Gastroesophageal sphincter (tissue), 4 donors: ENCODE measurements around the gene FTCD. TPM values are rescaled to one million over a fixed set of nuclear protein-coding genes. Genes with fewer than 3 reads are reported as not detected.
"Not testable (repeated sequence)": the region's sequence is repeated elsewhere in the genome, so short reads cannot be mapped to it uniquely, and the experiment has no call there.

Experiments
- ATAC-seq: fragments of 150-250 bp; one replicate; pipeline ENCODE4 v1.9.1; 2016; ENCODE audit warnings: mild to moderate bottlenecking, moderate library complexity
- H3K27ac ChIP-seq, 4 donors: fragments of 200-600 bp; sonication (generic) in 3 of 4; 1 replicate in 3 of 4; 2 replicates in 1 of 4; pipeline ENCODE4 v1.5.1; 2016 to 2019
- H3K27me3 ChIP-seq: fragments of 200-600 bp; sonication (generic); one replicate; pipeline ENCODE4 v1.5.1; 2019
- H3K36me3 ChIP-seq, 2 donors: fragments of 200-600 bp; sonication (generic); one replicate each; pipeline ENCODE4 v1.5.1; 2019; ENCODE audit warnings: control low read depth in 1 of 2
- H3K4me1 ChIP-seq, 3 donors: fragments of 200-600 bp; sonication (generic); 1 replicate in 2 of 3; 2 replicates in 1 of 3; pipeline ENCODE4 v1.5.1; 2016 to 2019; ENCODE audit warnings: control low read depth in 2 of 3
- H3K4me3 ChIP-seq, 2 donors: fragments of 200-600 bp; sonication (generic); one replicate each; pipeline ENCODE4 v1.5.1; 2019; ENCODE audit warnings: mild to moderate bottlenecking in 1 of 2, moderate library complexity in 1 of 2
- H3K9me3 ChIP-seq, 3 donors: fragments of 200-600 bp; sonication (generic); one replicate each; pipeline ENCODE4 v1.5.1; 2017 to 2019; ENCODE audit warnings: control low read depth in 2 of 3
- EP300 ChIP-seq: sonication (generic); formaldehyde crosslinking; IDR thresholded peaks from one replicate; pipeline ENCODE4 v1.6.1; 2017; ENCODE audit warnings: antibody characterized with exemption, mild to moderate bottlenecking
- POLR2A ChIP-seq, 2 donors: fragments of 450-650 bp; IDR thresholded peaks; one replicate each; pipeline ENCODE4 v1.6.1; 2017; ENCODE audit warnings: antibody characterized with exemption in 2 of 2, mild to moderate bottlenecking in 2 of 2, moderate library complexity in 1 of 2
- POLR2AphosphoS5 ChIP-seq: sonication (generic); formaldehyde crosslinking; IDR thresholded peaks from one replicate; pipeline ENCODE4 v1.6.1; 2017; ENCODE audit warnings: antibody characterized with exemption
- WGBS, 2 donors: methylation state at CpG; one replicate each; pipeline ENCODE4 v1.1.5; 2018; ENCODE audit warnings: low coverage in 1 of 2; 5-methylcytosine and 5-hydroxymethylcytosine counted together
- total RNA-seq, 4 donors: library from RNA; depleted of rRNA; stranded (reverse); fragments of >200 nt; gene quantifications; one replicate each; pipeline ENCODE4 v1.1.0, GENCODE V29; 2016
- TF ChIP-seq, protein P1 (sequence below), 4 experiments: fragments of 200-600 bp in 2 of 4; fragments of 450-650 bp in 2 of 4; sonication (generic) in 1 of 4; IDR thresholded peaks; one replicate each; pipeline ENCODE4 v1.5.1; 2017 to 2019; ENCODE audit warnings: antibody characterized with exemption in 4 of 4, mild to moderate bottlenecking in 2 of 4, moderate library complexity in 2 of 4

The FTCD gene
- total RNA-seq, 4 donors from 2014 or later: 0.31 to 1.5 TPM; not detected in 2

GRCh38 chr21:46171585-46171984, 16.2 kb upstream of the FTCD start:
- Histone ChIP-seq H3K36me3 (no peaks in the 10 kb centered on the region), H3K4me3 (no peak overlapping the region), H3K27me3 (peaks cover 4% of the 10 kb centered on the region), H3K27ac (no peak overlapping the region), H3K4me1 (no peaks in the 10 kb centered on the region), H3K9me3 (peaks cover 0 to 21% (median 0%) of the 10 kb centered on the region in 3 donors)
- 27 to 49% methylated on average over 2 of the region's 2 CpGs for WGBS, 2 donors
- TF ChIP-seq POLR2A (IDR thresholded peaks at IDR 0.05) (no peak), EP300 (no peak), POLR2AphosphoS5 (no peak)
- TF ChIP-seq, protein P1, sequence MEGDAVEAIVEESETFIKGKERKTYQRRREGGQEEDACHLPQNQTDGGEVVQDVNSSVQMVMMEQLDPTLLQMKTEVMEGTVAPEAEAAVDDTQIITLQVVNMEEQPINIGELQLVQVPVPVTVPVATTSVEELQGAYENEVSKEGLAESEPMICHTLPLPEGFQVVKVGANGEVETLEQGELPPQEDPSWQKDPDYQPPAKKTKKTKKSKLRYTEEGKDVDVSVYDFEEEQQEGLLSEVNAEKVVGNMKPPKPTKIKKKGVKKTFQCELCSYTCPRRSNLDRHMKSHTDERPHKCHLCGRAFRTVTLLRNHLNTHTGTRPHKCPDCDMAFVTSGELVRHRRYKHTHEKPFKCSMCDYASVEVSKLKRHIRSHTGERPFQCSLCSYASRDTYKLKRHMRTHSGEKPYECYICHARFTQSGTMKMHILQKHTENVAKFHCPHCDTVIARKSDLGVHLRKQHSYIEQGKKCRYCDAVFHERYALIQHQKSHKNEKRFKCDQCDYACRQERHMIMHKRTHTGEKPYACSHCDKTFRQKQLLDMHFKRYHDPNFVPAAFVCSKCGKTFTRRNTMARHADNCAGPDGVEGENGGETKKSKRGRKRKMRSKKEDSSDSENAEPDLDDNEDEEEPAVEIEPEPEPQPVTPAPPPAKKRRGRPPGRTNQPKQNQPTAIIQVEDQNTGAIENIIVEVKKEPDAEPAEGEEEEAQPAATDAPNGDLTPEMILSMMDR (IDR thresholded peaks at IDR 0.05): no peak
- ATAC-seq: peak; percentile 73

DNA sequence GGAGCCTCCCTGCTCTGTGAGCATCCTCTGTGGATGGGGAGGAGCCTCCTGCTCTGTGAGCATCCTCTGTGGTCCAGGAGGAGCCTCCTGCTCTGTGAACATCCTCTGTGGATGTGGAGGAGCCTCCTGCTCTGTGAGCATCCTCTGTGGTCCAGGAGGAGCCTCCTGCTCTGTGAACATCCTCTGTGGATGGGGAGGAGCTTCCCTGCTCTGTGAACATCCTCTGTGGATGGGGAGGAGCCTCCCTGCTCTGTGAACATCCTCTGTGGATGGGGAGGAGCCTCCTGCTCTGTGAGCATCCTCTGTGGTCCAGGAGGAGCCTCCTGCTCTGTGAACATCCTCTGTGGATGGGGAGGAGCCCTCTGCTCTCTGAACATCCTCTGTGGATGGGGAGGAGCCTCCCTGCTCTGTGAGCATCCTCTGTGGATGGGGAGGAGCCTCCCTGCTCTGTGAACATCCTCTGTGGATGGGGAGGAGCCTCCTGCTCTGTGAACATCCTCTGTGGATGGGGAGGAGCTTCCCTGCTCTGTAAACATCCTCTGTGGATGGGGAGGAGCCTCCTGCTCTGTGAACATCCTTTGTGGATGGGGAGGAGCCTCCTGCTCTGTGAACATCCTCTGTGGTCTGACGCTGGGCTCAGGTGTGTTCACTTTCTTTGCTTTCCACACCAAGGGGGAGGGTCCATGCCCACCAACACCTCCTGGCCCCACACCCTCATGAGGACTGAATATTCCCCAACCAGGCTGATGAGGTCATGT, 15.2 kb upstream of the FTCD start:
- not testable (repeated sequence) for ATAC-seq, H3K36me3 ChIP-seq, H3K4me1 ChIP-seq, H3K27me3 ChIP-seq, H3K4me3 ChIP-seq, H3K27ac ChIP-seq
- peaks cover 0 to 17% (median 0%) of the 10 kb centered on the region in 3 donors for H3K9me3 ChIP-seq
- 60% methylated on average over 1 of the region's 1 CpG; no CpG with 5 or more reads in 1 of the 2 donors for WGBS, 2 donors

DNA sequence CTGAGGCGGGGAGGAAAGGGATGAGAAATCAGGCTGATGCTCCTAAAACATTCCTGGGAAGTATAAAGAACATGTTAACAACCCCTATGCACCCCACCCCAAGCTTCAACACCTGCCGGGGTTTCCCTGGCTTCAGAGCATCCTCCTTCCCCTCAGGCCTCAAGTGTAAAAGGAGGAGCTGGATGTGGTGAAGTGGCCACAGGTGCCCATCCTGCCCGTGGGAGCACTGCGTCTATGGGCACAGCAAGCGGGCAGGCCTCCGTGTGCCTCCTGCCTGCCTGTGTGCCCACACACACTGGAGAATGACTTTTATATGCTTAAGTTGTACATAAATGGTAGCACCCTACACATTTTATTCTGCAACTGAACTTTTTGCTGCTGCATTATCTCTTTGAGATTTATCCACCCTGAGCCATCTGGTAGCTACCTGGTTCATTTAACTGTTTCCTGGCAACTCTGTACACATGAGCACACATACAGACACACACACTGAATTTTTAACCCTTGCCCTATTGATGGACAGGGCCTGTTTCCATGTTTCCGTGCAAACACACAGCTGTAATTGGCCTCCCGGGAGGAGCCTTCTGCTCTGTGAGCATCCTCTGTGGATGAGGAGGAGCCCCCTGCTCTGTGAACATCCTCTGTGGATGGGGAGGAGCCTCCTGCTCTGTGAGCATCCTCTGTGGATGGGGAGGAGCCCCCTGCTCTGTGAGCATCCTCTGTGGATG, 13.4 kb upstream of the FTCD start:
- Histone ChIP-seq H3K27ac (no peak overlapping the region), H3K4me3 (no peak overlapping the region), H3K36me3 (no peaks in the 10 kb centered on the region), H3K4me1 (no peaks in the 10 kb centered on the region), H3K27me3 (peaks cover 19% of the 10 kb centered on the region), H3K9me3 (peaks cover 0 to 6% (median 0%) of the 10 kb centered on the region in 3 donors)
- WGBS, 2 donors: 50 to 93% methylated on average over 2 to 3 of the region's 8 CpGs
- no peak for ATAC-seq
- TF ChIP-seq POLR2A (IDR thresholded peaks at IDR 0.05) (no peak), EP300 (no peak), POLR2AphosphoS5 (no peak)
- TF ChIP-seq, protein P1 (IDR thresholded peaks at IDR 0.05): no peak

GRCh38 chr21:46168238-46168637, 12.9 kb upstream of the FTCD start:
- Histone ChIP-seq H3K27ac (no peak overlapping the region), H3K27me3 (peaks cover 22% of the 10 kb centered on the region), H3K9me3 (peaks cover 0 to under 1% (median 0%) of the 10 kb centered on the region in 3 donors), H3K4me1 (no peaks in the 10 kb centered on the region), H3K36me3 (no peaks in the 10 kb centered on the region), H3K4me3 (no peak overlapping the region)
- ATAC-seq: no peak
- 93% methylated on average over 2 of the region's 14 CpGs; no CpG with 5 or more reads in 1 of the 2 donors for WGBS, 2 donors
- TF ChIP-seq POLR2A (IDR thresholded peaks at IDR 0.05): no peak
- TF ChIP-seq POLR2AphosphoS5: no peak
- TF ChIP-seq EP300: no peak
- TF ChIP-seq, protein P1 (IDR thresholded peaks at IDR 0.05): no peak

- no peak for TF ChIP-seq EP300
- no peak for TF ChIP-seq POLR2A (IDR thresholded peaks at IDR 0.05)
- TF ChIP-seq, protein P1 (IDR thresholded peaks at IDR 0.05): no peak
- TF ChIP-seq POLR2AphosphoS5: no peak
- no peaks in the 10 kb centered on the region for H3K36me3 ChIP-seq
- no peak overlapping the region for H3K4me3 ChIP-seq
- H3K27ac ChIP-seq: no peak overlapping the region
- H3K27me3 ChIP-seq: peaks cover 43% of the 10 kb centered on the region
- no peak for ATAC-seq
- no peaks in the 10 kb centered on the region for H3K9me3 ChIP-seq
- peaks cover 0 to 18% (median 0%) of the 10 kb centered on the region in 3 donors for H3K4me1 ChIP-seq
These were observed 9.7 kb upstream of the FTCD start for GRCh38 chr21:46165098-46165497.
